ENCODE results near the gene CTNNA3. TPM values are rescaled to one million over a fixed set of nuclear protein-coding genes. Genes with fewer than 3 reads are reported as not detected.
"Not testable (repeated sequence)": the region's sequence is repeated elsewhere in the genome, so short reads cannot be mapped to it uniquely, and the experiment has no call there.

The CTNNA3 gene
- total RNA-seq, 2 donors from 2014 or later: not detected

DNA sequence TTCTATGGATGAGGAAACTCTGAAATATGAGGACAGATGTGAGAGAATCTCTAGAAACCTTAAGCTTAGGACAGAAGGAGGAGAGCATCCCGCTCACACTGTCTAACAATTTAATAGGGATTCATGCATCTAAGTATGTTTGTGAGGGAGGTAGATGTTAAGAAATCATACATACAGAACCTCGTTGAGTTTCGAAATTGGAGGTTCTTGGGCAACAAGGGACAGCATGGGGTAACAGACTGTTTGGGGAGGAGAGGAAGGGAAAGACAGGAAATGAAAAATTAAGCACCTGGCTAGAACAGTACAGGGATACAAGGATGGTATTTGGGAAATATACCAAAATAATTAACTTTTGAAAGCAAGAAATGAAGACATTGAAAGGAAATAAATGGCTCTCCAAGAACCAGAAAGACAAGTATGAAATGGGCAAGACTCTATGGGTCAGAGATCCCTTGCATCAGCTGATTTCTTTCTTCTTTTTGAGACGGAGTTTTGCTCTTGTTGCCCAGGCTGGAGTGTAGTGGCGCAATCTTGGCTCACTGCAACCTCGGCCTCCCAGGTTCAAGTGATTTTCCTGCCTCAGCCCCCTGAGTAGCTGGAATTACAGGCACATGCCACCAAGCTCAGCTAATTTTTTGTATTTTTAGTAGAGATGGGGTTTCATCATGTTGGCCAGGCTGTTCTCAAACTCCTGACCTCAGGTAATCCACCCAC, 207.9 kb downstream of the CTNNA3 start:
- Mint-ChIP-seq H3K36me3 (no peaks in the 10 kb centered on the region), H3K27me3 (peaks cover 0 to 8% of the 10 kb centered on the region in 2 donors), H3K9me3 (peaks cover 8% of the 10 kb centered on the region), H3K4me3 (no peak overlapping the region), H3K4me1 (ENCODE audit: low read depth in 2 of 2) (no peaks in the 10 kb centered on the region), H3K27ac (no peak overlapping the region)
- no peak for ATAC-seq
- DNase-seq (ENCODE audit: low spot score): no peak

DNA sequence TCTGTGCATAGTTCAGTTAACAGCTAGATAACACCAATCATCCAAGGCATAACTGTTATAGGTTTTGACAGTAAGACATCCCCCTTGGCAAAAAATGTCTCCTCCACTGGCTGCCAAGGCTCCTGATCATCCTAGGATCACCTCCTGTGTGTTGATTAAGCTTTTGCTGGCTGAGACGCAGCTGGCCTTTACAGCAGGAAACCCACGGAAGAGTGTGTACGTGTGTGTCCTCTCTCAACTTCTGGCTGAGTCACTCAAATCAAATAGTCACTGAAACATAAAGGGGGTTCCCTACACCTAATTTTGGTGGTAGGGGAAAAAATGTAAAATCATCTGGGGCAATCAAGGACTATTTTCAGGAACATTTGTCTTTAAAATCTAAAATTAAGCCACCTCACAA, 208.8 kb downstream of the CTNNA3 start:
- no peak for ATAC-seq

GRCh38 chr10:67477868-67478267, 218.1 kb downstream of the CTNNA3 start:
- Mint-ChIP-seq H3K4me3 (no peak overlapping the region), H3K4me1 (ENCODE audit: low read depth in 2 of 2) (no peaks in the 10 kb centered on the region), H3K36me3 (peaks cover 8% of the 10 kb centered on the region), H3K27ac (no peak overlapping the region), H3K27me3 (no peaks in the 10 kb centered on the region), H3K9me3 (peaks cover 26% of the 10 kb centered on the region)
- no peak for ATAC-seq
- no peak for DNase-seq (ENCODE audit: low spot score)

More for the DNA sequence above, 208.8 kb downstream of the CTNNA3 start:
- no peak for DNase-seq (ENCODE audit: low spot score)
- Mint-ChIP-seq H3K36me3 (no peaks in the 10 kb centered on the region), H3K9me3 (peaks cover 8% of the 10 kb centered on the region), H3K4me3 (no peak overlapping the region), H3K27me3 (peaks cover 0 to 8% of the 10 kb centered on the region in 2 donors), H3K27ac (no peak overlapping the region), H3K4me1 (ENCODE audit: low read depth in 2 of 2) (no peaks in the 10 kb centered on the region)

DNA sequence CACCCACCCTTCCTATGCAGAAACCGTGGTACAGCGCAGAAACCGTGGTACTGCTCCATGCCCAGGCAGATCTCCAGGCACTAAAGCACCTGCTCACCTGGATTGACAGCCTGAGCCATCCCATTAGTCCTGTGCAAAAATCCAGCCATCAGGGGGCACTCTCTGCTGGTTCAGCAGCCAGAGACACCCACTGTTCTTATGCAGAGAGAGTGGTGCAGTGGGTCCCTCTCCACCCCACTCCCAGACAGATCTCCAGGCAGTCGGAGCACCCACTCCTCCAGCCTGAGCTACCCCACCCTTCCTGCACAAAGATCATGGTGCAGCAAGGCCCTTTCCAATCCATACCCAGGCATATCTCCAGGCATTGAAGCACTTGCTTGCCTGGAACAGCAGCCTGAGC, 219.8 kb downstream of the CTNNA3 start:
- Mint-ChIP-seq H3K36me3 (peaks cover 8% of the 10 kb centered on the region), H3K4me3 (no peak overlapping the region), H3K27ac (no peak overlapping the region), H3K4me1 (ENCODE audit: low read depth in 2 of 2) (no peaks in the 10 kb centered on the region), H3K27me3 (no peaks in the 10 kb centered on the region), H3K9me3 (peaks cover 27% of the 10 kb centered on the region)
- ATAC-seq (no peak), DNase-seq (ENCODE audit: low spot score) (no peak)

DNA sequence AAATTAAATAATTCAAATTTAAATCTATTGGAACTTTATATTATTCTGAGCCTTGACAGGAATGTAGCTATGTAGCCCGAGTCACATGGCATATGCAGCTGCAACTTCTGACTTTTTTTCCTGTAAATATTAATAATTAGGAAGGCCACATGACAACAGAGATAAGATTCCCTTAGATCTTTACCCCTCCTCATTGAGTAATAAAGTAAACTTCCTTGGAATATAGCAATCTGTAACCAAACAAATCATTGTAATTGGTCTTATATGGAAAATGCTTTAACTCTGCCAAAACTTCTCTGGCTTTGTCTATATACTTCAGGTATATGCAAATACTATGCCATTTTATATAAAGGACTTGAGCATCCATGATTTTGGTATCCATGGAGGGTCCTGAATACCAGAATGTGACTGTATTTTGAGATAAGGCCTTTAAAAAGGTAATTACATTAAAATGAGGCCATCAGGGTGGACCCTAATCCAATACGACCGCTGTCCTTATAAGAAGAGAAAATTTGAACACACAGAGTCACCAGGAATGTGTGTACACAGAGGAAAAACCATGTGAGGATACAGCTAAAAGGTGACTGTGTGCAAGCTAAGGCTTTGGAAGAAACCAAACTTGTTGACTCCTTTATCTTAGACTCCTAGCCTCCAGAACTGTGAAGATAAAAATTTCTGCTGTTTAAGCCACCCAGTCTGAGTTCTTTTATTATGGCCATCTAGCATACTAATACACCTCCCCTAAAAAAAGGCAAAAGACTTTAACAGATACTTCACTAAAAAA, 222.0 kb downstream of the CTNNA3 start:
- H3K4me3 Mint-ChIP-seq: no peak overlapping the region
- H3K4me1 Mint-ChIP-seq (ENCODE audit: low read depth in 2 of 2): no peaks in the 10 kb centered on the region
- ATAC-seq (no peak), DNase-seq (ENCODE audit: low spot score) (no peak)
- H3K9me3 Mint-ChIP-seq: peaks cover 24% of the 10 kb centered on the region
- no peaks in the 10 kb centered on the region for H3K27me3 Mint-ChIP-seq
- H3K27ac Mint-ChIP-seq: no peak overlapping the region
- H3K36me3 Mint-ChIP-seq: peaks cover 8% of the 10 kb centered on the region

- Mint-ChIP-seq H3K9me3 (peaks cover 11% of the 10 kb centered on the region), H3K36me3 (no peaks in the 10 kb centered on the region), H3K4me1 (ENCODE audit: low read depth in 2 of 2) (no peaks in the 10 kb centered on the region), H3K4me3 (no peak overlapping the region), H3K27ac (no peak overlapping the region), H3K27me3 (no peaks in the 10 kb centered on the region)
- ATAC-seq (no peak), DNase-seq (ENCODE audit: low spot score) (no peak)
Observed at GRCh38 chr10:67471022-67471421, 225.0 kb downstream of the CTNNA3 start.

DNA sequence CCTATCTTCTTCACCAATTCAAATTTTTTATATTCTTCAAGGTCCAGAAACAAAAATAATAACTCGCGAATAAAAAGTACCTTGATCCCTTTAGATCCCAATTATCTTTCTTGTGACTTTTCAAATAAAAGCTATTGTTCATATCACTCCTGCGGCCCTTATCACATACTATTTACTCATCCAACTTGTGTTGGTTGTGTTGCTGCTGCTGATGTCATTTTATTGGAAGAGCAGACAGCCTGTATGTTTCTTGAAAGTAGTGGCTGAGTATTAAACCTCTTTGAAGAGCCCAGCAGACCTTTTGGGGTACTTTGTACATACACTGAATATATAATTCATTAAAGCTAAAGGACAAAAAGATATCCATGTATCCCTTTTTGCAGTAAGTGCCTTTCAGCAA, 231.7 kb downstream of the CTNNA3 start:
- H3K4me1 Mint-ChIP-seq (ENCODE audit: low read depth in 2 of 2): no peaks in the 10 kb centered on the region
- H3K27ac Mint-ChIP-seq: no peak overlapping the region
- peaks cover 0 to 7% of the 10 kb centered on the region in 2 donors for H3K27me3 Mint-ChIP-seq
- DNase-seq (ENCODE audit: low spot score) (no peak), ATAC-seq (no peak)
- H3K9me3 Mint-ChIP-seq: peaks cover 6% of the 10 kb centered on the region
- no peaks in the 10 kb centered on the region for H3K36me3 Mint-ChIP-seq
- H3K4me3 Mint-ChIP-seq: no peak overlapping the region

GRCh38 chr10:67452892-67453291, 243.1 kb downstream of the CTNNA3 start:
- DNase-seq (ENCODE audit: low spot score) (no peak), ATAC-seq (no peak)
- no peak overlapping the region for H3K27ac Mint-ChIP-seq
- no peak overlapping the region for H3K4me3 Mint-ChIP-seq
- H3K27me3 Mint-ChIP-seq: no peaks in the 10 kb centered on the region
- no peaks in the 10 kb centered on the region for H3K4me1 Mint-ChIP-seq (ENCODE audit: low read depth in 2 of 2)
- peaks cover 4% of the 10 kb centered on the region for H3K36me3 Mint-ChIP-seq
- H3K9me3 Mint-ChIP-seq: peaks cover 7% of the 10 kb centered on the region

DNA sequence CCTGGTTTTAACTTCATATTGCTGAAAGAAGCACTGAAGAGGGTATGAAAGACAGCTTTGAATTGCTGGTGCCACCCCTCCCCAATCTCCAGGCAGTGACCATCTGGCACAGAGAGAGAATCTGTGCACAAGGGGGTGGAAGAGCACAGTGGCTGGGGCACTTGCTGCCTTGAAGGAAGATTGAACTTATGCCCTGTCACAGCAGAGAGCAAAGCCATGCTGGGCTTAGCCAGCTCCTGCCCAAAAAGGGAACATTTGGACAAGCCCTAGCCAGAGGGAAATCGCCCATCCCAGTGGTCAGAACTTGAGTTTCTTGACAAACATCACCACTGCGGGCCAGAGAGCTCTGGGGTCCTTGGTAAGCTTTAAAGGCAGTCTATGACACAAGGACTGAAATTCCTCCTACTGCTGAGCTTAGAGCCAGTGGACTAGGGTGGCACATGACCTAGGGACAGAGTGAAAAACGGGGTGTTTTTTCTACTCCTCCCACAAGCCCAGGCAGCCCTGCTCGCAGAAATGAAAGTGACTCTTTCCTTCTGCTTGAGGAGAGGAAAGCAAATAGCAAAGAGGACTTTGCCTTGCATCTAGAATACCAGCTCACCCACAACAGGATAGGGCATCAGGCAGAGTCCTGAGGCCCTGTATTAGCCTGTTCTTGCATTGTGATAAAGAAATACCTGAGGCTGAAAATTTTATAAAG, 257.2 kb downstream of the CTNNA3 start:
- H3K9me3 Mint-ChIP-seq: peaks cover 34% of the 10 kb centered on the region
- ATAC-seq (no peak), DNase-seq (ENCODE audit: low spot score) (no peak)
- no peaks in the 10 kb centered on the region for H3K27me3 Mint-ChIP-seq
- H3K36me3 Mint-ChIP-seq: peaks cover 9% of the 10 kb centered on the region
- no peak overlapping the region for H3K27ac Mint-ChIP-seq
- H3K4me1 Mint-ChIP-seq (ENCODE audit: low read depth in 2 of 2): no peaks in the 10 kb centered on the region
- H3K4me3 Mint-ChIP-seq: no peak overlapping the region

GRCh38 chr10:67433276-67433675, 262.7 kb downstream of the CTNNA3 start:
- Mint-ChIP-seq H3K4me3 (no peak overlapping the region), H3K27me3 (no peaks in the 10 kb centered on the region), H3K9me3 (peaks cover 16% of the 10 kb centered on the region), H3K27ac (no peak overlapping the region), H3K4me1 (ENCODE audit: low read depth in 2 of 2) (no peaks in the 10 kb centered on the region), H3K36me3 (no peaks in the 10 kb centered on the region)
- ATAC-seq (no peak), DNase-seq (ENCODE audit: low spot score) (no peak)

DNA sequence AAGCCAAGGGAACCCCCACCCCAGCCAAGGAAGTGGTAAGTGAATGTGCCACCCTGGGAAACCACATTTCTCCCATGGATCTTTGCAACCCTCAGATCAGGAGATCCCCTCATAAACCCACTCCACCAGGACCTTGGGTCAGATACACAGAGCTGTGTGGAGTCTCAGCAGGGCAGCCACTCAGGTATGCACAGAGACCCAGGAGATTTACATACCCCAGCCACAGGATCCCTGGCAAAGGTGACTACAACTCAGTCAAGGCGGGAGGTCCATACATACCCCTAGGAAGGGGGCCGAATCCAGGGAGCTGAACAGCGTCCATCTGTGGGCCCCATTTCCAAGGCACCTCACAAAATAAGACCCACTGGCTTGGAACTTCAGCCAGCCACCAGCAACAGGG, 293.4 kb downstream of the CTNNA3 start:
- Mint-ChIP-seq H3K4me3 (no peak overlapping the region), H3K36me3 (no peaks in the 10 kb centered on the region), H3K27me3 (no peaks in the 10 kb centered on the region), H3K9me3 (peaks cover 30% of the 10 kb centered on the region), H3K4me1 (ENCODE audit: low read depth in 2 of 2) (no peaks in the 10 kb centered on the region), H3K27ac (no peak overlapping the region)
- DNase-seq (ENCODE audit: low spot score) (no peak), ATAC-seq (no peak)

DNA sequence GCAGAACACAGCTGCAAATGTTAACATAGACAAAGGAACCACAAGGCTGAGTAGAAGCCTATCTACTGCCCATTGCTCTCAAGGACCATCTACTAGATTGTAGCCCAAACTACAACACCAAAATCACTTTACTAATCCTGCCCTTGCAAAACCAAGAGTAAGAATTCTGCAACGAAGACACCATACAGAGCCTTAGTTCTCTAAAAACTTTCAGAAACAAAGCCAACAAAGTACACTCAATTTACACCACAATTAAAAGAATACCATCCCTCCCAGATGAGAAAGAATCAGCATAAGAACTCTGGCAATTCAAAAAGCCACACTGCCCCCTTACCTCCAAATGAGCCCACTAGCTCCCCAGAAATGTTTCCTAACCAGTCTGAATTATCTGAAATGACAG, 294.3 kb downstream of the CTNNA3 start:
- ATAC-seq: no peak
- no peaks in the 10 kb centered on the region for H3K4me1 Mint-ChIP-seq (ENCODE audit: low read depth in 2 of 2)
- DNase-seq (ENCODE audit: low spot score): no peak
- no peak overlapping the region for H3K27ac Mint-ChIP-seq
- H3K4me3 Mint-ChIP-seq: no peak overlapping the region
- no peaks in the 10 kb centered on the region for H3K27me3 Mint-ChIP-seq
- no peaks in the 10 kb centered on the region for H3K36me3 Mint-ChIP-seq
- peaks cover 28% of the 10 kb centered on the region for H3K9me3 Mint-ChIP-seq

DNA sequence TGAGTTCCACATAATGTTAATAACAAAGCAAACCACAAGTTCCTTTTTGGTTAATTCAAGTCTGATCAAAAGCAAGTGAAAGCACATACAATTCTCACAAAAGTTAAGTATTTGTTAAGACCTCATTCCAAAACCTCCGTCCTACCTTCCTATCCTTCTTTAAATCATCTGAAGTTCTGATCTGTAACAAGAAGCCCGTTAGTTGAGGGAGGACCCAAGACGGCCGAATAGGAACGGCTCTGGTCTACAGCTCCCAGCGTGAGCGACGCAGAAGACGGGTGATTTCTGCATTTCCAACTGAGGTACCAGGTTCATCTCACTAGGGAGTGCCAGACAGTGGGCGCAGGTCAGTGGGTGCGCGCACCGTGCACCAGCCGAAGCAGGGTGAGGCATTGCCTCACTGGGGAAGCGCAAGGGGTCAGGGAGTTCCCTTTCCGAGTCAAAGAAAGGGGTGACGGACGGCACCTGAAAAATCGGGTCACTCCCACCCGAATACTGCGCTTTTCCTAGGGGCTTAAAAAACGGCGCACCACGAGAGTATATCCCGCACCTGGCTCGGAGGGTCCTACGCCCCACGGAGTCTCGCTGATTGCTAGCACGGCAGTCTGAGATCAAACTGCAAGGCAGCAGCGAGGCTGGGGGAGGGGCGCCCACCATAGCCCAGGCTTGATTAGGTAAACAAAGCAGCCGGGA, 309.0 kb downstream of the CTNNA3 start:
- DNase-seq (ENCODE audit: low spot score); H3K4me3 Mint-ChIP-seq; ATAC-seq; H3K27ac Mint-ChIP-seq; H3K4me1 Mint-ChIP-seq (ENCODE audit: low read depth in 2 of 2); H3K27me3 Mint-ChIP-seq; H3K36me3 Mint-ChIP-seq; H3K9me3 Mint-ChIP-seq: not testable (repeated sequence)

Measured in natural killer cell treated with Interleukin-12 subunit alpha and Interleukin-12 subunit beta and Interleukin-15 and Interleukin-18, amount 100 ng/mL, for 72 hours (primary cell).